IPS-11a (cell line): ENCODE results near the gene RTF1.
"Not testable (repeated sequence)": the region's sequence is repeated elsewhere in the genome, so short reads cannot be mapped to it uniquely, and the experiment has no call there.

Experiments
- H3K4me3 ChIP-seq: one replicate; pipeline ENCODE4 v1.5.1; 2013; ENCODE audit warnings: low read depth, low read length, control low read depth

Gene RTF1

DNA sequence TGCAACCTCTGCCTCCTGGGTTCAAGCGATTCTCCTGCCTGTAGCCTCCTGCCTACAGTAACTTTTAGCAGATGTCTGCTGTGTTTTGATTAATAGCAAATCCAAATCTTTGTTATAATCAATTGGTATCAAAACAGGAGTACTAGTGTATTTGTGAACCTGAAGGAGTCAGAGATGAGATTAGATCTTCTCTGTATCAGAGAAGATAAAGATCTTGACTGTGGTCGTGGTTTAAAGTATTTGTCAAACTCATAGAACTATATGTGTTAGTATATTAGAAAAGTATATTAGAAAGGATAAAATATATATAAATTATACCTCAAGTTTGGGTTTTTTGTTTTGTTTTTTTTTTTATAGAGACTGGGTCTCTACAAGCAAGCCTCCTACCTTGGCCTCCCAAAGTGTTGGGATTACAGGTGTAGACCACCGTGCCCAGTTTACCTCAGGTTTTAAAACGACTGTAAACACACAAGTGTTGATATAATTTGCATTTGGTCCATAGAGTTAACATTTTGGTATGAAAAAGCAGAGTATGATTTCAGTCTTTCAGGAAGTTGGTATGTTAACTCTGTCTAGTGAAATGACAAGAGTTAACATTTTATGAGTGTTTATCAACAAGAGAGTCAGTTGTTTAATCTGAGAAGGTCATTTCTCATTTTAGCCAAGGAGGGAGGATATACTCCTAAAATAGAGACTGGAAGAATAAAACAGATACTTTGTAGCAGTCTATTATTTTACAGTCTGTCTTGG, 18.3 kb downstream of the RTF1 start:
- no peak overlapping the region for H3K4me3 ChIP-seq

DNA sequence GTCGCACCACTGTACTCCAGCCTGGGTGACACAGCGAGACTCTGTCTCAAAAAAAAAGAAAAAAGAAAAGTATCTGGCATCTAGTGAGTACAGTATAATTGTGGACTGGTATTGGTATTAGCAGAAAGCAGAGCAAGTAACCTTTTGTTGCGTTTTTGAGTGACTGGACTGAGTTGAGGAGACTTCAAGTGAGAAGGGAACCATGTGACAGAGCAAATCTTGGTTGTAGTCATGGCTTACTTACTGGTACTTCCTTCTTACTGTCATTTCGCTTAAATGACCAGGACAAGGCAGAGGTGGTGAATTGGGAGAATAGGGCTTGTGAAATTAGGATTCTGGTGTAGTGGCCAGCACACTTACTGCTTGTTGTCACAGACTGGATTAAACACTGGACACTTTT, 20.6 kb downstream of the RTF1 start:
- H3K4me3 ChIP-seq: no peak overlapping the region

DNA sequence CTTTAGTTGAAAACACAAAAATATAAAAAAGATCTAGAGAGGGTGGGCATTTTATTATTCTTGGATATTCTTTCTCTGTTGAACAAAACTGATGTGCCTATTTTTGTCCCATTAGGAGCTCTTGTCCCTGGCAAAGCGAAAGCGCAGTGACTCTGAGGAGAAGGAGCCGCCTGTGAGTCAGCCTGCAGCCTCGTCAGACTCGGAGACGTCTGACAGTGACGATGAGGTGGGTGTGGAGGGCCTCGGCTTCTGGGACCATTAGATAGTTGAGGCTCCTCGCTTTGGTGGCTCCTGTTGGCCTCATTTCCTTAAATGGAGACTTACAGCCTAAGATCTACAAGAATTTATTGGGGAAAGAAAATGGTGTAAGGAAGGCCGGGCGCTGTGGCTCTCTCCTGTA, 21.3 kb downstream of the RTF1 start:
- no peak overlapping the region for H3K4me3 ChIP-seq

DNA sequence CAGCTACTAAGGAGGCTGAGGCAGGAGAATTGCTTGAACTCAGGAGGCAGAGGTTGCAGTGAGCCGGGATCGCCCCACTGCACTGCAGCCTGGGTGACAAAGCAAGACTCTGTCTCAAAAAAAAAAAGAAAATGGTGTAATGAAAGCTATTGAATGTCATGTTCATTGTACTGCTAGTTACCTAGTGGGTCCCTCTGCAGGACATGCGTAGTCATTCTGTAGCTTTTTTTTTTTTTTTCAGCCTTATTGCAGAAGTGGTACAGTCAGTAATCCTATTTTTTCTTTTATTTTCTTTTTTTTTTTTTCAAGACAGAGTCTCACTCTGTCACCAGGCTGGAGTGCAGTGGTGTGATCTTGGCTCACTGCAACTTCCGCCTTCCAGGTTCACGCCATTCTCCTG, 21.9 kb downstream of the RTF1 start:
- H3K4me3 ChIP-seq: not testable (repeated sequence)

DNA sequence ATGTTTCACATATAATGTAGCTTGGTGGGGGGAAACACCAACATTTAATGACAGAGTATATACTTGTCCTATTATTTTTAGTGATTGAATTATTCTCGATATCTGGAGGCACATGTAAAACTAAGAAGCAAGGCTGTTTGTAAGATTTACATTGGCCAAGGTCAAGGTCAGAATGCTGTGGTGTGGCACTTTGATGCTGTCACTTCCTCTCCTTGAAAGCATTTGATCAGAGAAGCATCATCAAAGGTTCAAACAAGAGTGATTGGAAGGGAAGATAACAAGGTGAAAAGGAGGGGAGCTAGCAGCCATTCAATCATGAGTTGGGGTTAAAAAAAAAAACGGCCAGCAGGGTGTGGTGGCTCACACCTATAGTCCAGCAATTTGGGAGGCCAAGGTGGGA, 26.4 kb downstream of the RTF1 start:
- no peak overlapping the region for H3K4me3 ChIP-seq

DNA sequence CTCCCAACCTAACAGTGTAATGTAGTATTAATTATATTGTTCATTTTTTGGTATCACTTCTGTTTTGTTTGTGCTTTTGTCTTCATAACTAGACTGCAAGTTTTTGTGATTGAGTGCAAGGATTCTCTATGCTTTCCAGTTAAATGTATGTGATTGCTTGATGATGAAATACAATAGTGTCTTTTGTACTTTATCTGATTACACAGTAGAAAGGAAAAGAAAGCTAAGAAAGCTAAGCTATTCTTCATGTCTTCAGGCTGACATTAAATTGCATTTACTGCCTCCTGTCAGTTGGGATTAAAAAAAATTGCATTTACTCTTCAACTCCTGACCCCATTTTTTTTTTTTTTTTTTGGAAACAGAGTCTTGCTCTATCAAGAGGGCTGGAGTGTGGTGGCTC, 28.5 kb downstream of the RTF1 start:
- H3K4me3 ChIP-seq: no peak overlapping the region

DNA sequence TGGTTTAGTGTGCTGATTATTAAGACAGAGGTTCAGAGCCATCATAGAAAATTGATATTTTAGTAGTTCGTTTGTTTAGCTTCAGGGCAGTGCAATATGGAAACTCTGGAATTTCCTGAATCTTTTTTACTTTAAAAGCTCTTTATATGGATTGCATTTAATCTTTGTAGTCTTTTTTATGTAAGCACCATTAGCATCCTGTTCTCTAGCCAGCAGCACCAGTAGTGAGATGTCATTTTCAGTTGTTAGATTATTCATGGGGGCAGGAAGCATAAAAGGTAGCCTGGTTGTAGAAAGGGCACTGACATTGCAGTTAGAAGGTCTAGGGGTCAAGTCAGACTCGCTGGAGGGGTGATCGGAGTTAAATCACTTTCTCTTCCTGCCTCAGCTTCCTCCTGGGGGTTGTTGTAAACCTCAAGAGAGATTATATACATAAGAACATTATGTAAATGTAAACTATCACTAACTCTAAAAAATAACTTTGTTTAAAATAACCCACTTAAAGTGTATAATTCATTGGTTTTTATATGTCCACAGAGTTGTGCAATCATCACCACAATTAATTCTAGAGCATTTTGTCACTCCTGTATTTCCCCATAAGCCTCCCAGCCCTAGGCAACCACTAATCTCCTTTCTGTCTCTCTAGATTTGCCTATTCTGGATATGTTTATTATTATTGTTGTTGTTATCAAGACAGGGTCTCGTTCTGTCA, 45.3 kb downstream of the RTF1 start:
- H3K4me3 ChIP-seq: no peak overlapping the region

DNA sequence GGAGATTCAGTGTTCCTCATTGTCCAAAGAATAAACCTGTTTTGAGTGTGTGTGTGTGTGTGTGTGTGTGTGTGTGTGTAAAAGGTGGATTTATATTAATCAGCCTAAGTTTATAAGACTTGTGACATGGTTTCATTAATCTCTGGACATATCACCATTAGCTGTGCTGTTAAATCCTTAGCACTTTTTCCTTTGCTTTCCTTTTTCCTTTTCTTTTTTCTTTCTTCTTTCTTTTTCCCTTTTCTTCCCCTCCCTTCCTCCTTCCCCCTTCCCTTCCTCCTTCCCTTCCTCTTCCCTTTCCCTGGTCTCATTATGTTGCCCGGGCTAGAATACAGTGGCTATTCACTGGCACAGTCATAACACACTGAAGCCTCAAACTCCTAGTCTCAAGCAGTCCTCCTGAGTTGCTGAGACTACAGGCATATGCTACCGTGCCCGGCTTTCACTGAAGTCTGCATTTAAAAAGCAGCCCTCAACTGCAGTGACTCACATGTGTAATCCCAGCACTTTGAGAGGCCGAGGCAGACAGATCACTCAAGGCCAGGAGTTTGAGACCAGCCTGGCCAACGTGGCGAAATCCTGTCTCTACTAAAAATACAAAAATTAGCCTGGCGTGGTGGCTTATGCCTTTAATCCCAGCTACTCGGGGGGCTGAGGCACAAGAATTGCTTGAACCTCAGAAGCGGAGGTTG, 48.1 kb downstream of the RTF1 start:
- H3K4me3 ChIP-seq: no peak overlapping the region

DNA sequence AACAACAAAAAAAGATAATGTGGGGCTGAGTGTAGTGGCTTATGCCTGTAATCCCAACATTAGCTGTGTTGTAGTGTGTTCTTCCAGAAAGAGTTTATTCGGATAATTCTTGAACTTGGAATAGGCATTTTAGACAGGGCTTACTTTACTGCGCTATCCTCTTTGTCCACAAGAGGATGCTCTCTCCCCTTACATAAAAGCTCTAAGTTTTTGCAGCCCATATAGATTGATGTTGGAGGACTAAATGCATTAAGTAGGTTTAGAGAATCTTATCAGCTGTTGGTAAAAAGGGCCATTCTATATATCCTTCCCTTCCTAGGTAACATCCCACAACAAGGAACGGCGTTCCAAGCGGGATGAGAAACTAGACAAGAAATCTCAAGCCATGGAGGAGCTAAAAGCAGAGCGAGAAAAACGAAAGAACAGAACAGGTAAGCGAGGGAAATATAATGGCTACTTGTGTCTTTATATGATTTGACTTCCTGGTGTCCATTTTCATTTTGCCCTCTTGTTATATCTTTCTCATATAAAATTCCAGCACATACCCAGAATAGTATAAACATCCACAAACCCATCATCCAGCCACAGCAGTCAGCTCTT, 49.0 kb downstream of the RTF1 start:
- no peak overlapping the region for H3K4me3 ChIP-seq

DNA sequence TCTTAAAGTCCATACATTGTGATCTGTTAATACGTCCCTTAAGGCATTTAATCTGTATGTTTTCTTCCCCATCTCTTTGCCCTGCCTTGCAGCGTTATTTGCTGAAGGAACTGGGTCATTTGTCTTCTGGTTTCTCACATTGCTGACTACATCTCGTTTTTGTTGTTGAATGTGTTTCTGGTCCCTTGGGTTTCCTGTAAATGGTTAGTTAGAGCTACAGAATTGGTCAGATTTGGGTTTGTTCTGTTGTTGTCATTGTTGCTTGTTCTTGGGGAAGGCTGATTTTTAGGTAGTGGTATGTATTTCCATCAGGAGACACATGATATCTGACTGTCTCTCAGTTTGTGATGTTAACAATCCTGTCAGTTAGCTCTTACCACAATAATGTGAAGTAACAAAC, 49.8 kb downstream of the RTF1 start:
- H3K4me3 ChIP-seq: no peak overlapping the region

DNA sequence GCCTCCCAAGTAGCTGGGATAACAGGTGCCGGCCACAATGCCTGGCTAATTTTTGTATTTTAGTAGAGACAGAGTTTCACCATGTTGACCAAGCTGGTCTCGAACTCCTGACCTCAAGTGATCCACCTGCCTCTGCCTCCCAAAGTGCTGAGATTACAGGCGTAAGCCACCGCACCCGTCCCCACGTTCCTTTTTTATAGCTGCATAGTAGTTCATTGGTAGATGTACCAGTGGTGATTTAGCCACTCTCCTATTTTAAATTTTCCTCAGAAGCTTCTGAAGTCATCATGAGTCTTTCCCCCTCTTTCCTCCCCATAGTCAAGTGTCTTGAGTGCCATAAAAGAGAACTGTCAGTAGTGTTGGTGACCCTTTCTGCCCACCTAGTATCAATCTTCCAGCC, 52.7 kb downstream of the RTF1 start:
- not testable (repeated sequence) for H3K4me3 ChIP-seq

DNA sequence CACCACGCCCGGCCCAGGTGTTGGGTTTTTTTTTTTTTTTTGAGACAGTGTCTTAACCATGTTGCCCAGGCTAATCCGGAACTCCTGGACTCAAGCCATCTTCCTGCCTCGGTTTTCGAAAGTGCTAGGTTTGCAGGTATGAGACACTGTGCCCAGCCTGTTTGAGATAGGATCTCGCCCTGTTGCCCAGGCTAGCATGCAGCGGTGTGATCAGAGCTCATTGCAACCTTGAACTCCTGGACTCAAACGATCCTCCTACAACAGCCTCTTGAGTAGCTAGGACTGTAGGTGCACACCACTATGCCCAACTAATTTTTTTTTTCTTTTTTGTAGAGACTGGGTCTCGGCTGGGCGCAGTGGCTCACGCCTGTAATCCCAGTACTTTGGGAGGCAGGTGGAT, 56.5 kb downstream of the RTF1 start:
- no peak overlapping the region for H3K4me3 ChIP-seq

DNA sequence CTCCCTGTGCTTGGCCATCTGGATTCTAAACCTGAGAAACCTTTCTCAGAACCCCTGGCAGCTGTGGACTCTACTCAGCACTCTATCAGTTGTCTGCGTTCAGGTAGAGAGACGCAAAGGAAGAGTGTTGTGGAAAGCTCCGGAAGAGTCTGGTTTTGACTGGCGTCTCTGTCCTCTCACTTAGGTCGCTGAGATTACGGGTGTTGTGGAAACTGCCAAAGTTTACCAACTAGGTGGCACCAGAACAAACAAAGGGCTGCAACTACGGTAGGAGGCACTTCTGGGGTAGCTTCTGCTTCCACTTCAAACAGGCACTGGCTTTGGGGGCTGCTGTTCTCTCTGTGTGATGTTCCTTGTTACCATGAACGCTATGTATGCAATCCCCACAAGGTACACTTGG, 57.5 kb downstream of the RTF1 start:
- no peak overlapping the region for H3K4me3 ChIP-seq

DNA sequence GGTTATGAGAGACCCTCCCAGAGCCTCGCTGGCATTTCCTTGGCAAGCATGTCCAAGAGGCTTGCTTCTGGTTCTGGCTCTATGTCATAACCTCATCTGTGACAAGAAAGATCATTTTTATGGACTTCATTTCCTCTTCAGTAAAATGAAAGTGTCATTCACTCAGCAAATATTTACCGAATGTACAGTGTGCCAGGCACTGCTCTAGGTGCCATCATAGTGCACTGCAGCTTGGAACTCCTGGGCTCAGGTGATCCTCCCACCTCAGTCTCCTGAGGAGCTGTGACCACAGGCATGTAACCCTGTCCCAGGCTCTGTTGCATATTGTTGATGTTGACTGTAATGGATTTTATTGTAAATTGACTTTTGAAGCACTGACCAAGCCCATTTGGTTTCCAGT, 58.0 kb downstream of the RTF1 start:
- no peak overlapping the region for H3K4me3 ChIP-seq

DNA sequence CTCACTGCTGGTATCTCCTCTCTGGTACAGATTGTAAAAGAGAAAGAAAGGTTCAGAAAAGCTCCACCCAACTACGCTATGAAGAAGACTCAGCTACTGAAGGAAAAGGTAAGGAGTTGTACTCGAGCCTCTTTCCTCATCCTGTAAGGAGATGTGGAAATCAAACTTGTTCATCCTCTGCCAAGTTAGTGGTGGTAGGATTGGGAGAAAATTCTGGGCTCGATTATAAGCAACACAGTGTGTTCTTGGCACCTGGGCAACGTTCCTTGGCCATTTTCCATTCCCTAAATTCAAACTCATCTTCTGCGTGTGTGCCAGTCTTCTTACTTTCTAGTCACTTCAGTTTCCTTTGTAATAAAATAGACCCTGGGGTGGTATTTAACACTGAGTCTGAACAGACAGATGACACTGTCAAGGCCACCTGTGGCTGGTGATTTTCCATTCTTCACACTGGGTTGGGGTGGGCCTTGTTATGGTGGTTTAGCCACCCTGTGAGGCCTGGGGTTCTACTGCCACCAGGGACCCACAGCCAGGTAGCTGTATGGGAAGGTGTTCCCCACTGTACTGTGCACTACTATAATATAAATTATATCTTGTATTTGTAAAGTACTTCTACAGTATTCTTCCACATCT, 59.6 kb downstream of the RTF1 start:
- H3K4me3 ChIP-seq: no peak overlapping the region

DNA sequence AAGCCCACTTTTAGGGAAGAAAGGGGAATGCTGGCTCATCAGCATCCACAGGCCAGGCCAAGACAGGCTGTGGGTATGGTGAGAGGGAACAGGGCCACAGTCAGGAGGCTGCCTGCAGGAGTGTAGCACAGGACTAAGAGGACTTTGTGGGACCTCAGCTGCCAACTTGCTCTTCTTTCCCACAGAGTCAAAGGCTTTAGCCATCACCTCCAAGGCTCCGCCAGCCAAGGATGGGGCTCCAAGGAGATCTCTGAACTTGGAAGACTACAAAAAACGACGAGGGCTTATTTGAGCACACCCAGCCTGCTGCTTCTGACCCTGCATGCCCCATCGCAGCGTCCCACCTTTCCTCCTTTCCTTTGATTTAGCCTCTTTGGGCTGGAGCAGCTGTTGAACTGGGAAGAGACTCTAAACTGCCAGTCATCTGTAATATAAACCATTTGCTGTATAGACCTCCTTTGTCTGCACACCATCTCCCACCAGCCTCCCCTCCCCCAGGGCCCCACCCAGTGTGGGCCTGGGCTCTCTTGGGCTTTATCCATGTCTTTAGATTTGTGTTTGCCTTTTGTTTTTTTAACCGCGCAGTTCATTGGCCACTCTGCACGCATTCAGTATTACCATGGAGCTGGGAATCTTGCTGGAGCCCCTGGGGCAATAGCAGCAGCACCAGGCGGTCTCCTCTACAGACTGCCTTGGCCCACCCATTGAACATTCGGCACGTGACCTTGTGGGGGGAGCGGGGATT, 63.7 kb downstream of the RTF1 start:
- no peak overlapping the region for H3K4me3 ChIP-seq

DNA sequence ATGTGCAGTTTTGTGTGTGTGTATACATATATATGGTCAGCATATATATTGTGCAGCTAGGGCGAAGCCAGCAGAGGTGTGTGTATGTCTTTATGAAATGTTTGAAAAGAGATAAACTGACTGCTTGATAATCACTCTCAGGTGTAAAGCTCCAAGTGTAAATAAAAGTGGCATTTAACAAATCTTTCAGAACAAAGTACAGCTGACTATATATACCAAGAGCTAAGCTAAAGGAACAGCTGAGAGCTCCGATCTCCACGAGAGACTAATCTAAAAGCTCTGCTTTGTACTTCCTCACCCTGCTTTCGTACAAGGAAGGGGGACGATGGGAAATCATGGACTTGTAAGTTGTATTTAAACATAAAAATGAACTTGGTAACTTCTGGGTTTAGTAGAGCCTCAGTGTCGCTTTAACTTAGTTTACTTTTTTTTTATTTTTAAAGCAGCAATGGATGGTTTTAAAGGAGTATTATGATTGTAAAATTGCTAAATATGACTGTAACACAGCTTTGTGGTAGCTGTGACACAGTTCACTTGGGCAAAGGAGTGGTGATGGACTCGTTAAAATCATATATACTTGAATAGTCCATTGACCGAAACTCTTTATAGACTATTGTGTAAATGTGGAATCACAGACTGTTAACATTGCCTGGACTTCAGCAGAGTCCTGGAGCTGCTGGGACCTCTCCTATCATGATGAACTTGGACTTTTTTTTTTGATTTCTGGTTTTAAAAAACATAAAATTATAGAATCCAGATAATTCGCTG, 65.4 kb downstream of the RTF1 start:
- H3K4me3 ChIP-seq: no peak overlapping the region

DNA sequence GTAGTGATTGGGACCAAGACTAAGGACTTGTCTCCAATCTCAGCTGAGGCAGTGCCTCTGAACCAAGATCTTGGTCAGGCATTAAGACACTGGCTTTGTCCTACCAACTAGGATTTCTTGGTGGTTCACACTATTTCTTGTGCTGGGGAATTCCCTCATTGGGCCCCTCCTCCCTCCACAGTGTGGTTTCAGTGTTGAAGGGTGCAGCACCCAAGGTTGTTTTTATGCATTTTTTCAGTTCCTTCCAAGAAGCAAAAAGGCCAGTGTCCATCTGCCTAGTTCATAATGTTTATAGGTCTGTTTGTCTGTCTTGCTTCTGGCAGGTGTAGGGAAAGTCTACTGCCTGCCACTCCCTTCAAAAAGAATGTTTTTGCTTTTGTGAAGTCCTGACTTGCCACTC, 66.2 kb downstream of the RTF1 start:
- H3K4me3 ChIP-seq: no peak overlapping the region

DNA sequence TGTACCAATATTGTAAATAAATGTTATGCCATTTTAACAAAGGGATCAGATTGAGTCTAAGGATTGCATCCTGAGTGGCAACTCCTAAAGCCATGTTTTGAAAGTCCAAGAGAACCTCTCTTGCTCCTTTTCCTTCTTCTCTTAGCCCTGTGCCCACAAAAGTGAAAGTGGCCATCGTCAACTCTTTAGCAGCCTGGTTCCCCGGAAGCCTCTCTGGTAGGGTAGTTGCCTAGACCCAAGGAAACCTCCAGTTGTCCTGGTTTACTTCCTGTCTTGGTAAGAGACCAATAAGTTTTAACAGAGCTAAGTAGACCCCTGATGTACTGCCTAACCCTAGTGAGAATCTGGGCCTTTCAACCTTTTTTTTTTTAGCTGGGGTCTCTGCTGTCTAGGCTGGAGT, 66.6 kb downstream of the RTF1 start:
- no peak overlapping the region for H3K4me3 ChIP-seq
